NCI-H1092 treated with DMSO at 0.1 percent for 48 hours (cell line): ENCODE results near the gene ZNF112.
"Not testable (repeated sequence)": the region's sequence is repeated elsewhere in the genome, so short reads cannot be mapped to it uniquely, and the experiment has no call there.

Experiments used
- DNase-seq: peaks from one replicate; lab custom pipeline; 2025; lab: John Stamatoyannopoulos, UW

ZNF112 gene

GRCh38 chr19:44356383-44357111 lies at the start of gene ZNF112:
Gene ZNF112 (minus strand): TSS chr19:44356680. CDS start chr19:44340539, 16,141 bp downstream.
- peak; percentile 91 for DNase-seq

- DNase-seq = no peak
Measured at GRCh38 chr19:44401139-44402115, 44.9 kb upstream of the ZNF112 start, which contains the start of gene ZNF285. Gene ZNF285 (minus strand): TSS chr19:44401608. CDS start chr19:44397213, 4,395 bp downstream.

GRCh38 chr19:44389268-44389667 lies 32.8 kb upstream of the ZNF112 start:
- DNase-seq = not testable (repeated sequence)

- DNase-seq = no peak
Measured at GRCh38 chr19:44374789-44375188, 18.3 kb upstream of the ZNF112 start.

- DNase-seq = no peak
Measured at GRCh38 chr19:44371815-44372480, 15.5 kb upstream of the ZNF112 start.

GRCh38 chr19:44367024-44367423 lies 10.5 kb upstream of the ZNF112 start:
- no peak for DNase-seq

GRCh38 chr19:44346556-44346955 lies 9.9 kb downstream of the ZNF112 start:
- peak; percentile 6 for DNase-seq

GRCh38 chr19:44345959-44346358 lies 10.5 kb downstream of the ZNF112 start:
- DNase-seq = peak; percentile 78

GRCh38 chr19:44344255-44344654 lies 12.2 kb downstream of the ZNF112 start:
- DNase-seq = no peak

- DNase-seq = no peak
Measured at GRCh38 chr19:44341794-44342193, 14.7 kb downstream of the ZNF112 start.

GRCh38 chr19:44334639-44335038 lies 21.8 kb downstream of the ZNF112 start:
- DNase-seq = not testable (repeated sequence)

- no peak for DNase-seq
Measured at GRCh38 chr19:44332145-44332544, 24.3 kb downstream of the ZNF112 start.

GRCh38 chr19:44315883-44316282 lies 40.6 kb downstream of the ZNF112 start:
- DNase-seq = no peak

- no peak for DNase-seq
Measured at GRCh38 chr19:44313231-44313630, 43.2 kb downstream of the ZNF112 start.

- DNase-seq = no peak
Measured at GRCh38 chr19:44308011-44308410, 48.5 kb downstream of the ZNF112 start.

- DNase-seq = no peak
Measured at GRCh38 chr19:44306283-44306682, 50.2 kb downstream of the ZNF112 start.

- no peak for DNase-seq
Measured at GRCh38 chr19:44305457-44305856, 51.0 kb downstream of the ZNF112 start.

GRCh38 chr19:44304659-44305193 lies 51.8 kb downstream of the ZNF112 start, which contains the start of gene ZNF235:
Gene ZNF235 (minus strand): TSS chr19:44305025. CDS start chr19:44303404, 1,621 bp downstream.
- DNase-seq = peak; percentile 79

- DNase-seq = peak; percentile 10
Measured at GRCh38 chr19:44303976-44304568, 52.4 kb downstream of the ZNF112 start.

- no peak for DNase-seq
Measured at GRCh38 chr19:44303320-44303719, 53.2 kb downstream of the ZNF112 start.

GRCh38 chr19:44284968-44285367 lies 71.5 kb downstream of the ZNF112 start:
- no peak for DNase-seq
